Neural cell (in vitro differentiated cells): ENCODE data around the gene ESPNL. TPM values are rescaled to one million over a fixed set of nuclear protein-coding genes. Genes with fewer than 3 reads are reported as not detected.

Experiments
- H2AFZ ChIP-seq: fragments of 200-600, 300-800 bp; sonication (generic), shearing (Covaris generic); 2 replicates; pipeline ENCODE4 v1.6.0; 2014; ENCODE audit warnings: low read depth, mild to moderate bottlenecking, antibody characterized with exemption, low read length, moderate library complexity
- H3F3A ChIP-seq: fragments of 200-600 bp; shearing (Covaris generic); 2 replicates; pipeline ENCODE4 v1.6.1; 2016; ENCODE audit warnings: mild to moderate bottlenecking, moderate library complexity, mixed read lengths, antibody characterized with exemption, low read length; ENCODE audit not compliant: insufficient read depth, poor library complexity, severe bottlenecking
- H3K27ac ChIP-seq: fragments of 200-600, 300-800 bp; sonication (generic), shearing (Covaris generic); 2 replicates; pipeline ENCODE4 v1.5.1; 2014; ENCODE audit warnings: mild to moderate bottlenecking, low read length, moderate library complexity
- H3K27me3 ChIP-seq: fragments of 300-800, 200-600 bp; sonication (generic), shearing (Covaris generic); 2 replicates; pipeline ENCODE4 v1.6.0; 2014; ENCODE audit warnings: mild to moderate bottlenecking, low read depth, low read length, moderate library complexity; ENCODE audit not compliant: insufficient read depth
- H3K36me3 ChIP-seq: fragments of 300-800, 200-600 bp; sonication (generic), shearing (Covaris generic); 2 replicates; pipeline ENCODE4 v1.5.1; 2014; ENCODE audit warnings: mild to moderate bottlenecking, antibody characterized with exemption, low read length, moderate library complexity; ENCODE audit not compliant: insufficient read depth
- H3K4me2 ChIP-seq: fragments of 300-800, 200-600 bp; sonication (generic), shearing (Covaris generic); 2 replicates; pipeline ENCODE4 v1.6.0; 2014; ENCODE audit warnings: mild to moderate bottlenecking, low read length
- H3K4me3 ChIP-seq: fragments of 300-800, 200-600 bp; sonication (generic), shearing (Covaris generic); 2 replicates; pipeline ENCODE4 v1.5.1; 2014; ENCODE audit warnings: mild to moderate bottlenecking, low read length, moderate library complexity
- H3K79me2 ChIP-seq: fragments of 200-600 bp; shearing (Covaris generic); replicated peaks from 2 replicates; pipeline ENCODE4 v1.6.0; 2014; ENCODE audit warnings: mild to moderate bottlenecking, low read length, moderate library complexity; ENCODE audit not compliant: insufficient read depth
- H3K9ac ChIP-seq: fragments of 300-800, 200-600 bp; sonication (generic), shearing (Covaris generic); 2 replicates; pipeline ENCODE4 v1.6.1; 2016; ENCODE audit warnings: mild to moderate bottlenecking, low read length, mixed read lengths
- H3K9me2 ChIP-seq: fragments of 200-600 bp; shearing (Covaris generic); 2 replicates; pipeline ENCODE4 v1.6.1; 2016; ENCODE audit warnings: mild to moderate bottlenecking, low read length, mixed read lengths; ENCODE audit not compliant: insufficient read depth
- H3K9me3 ChIP-seq: fragments of 200-600, 300-800 bp; sonication (generic), shearing (Covaris generic); 2 replicates; pipeline ENCODE4 v1.6.1; 2016; ENCODE audit warnings: mild to moderate bottlenecking, mixed run types, low read length, moderate library complexity, mixed read lengths
- H4K20me1 ChIP-seq: fragments of 200-600 bp; shearing (Covaris generic); 2 replicates; pipeline ENCODE4 v1.6.1; 2016; ENCODE audit warnings: mild to moderate bottlenecking, mixed run types; ENCODE audit not compliant: insufficient read depth
- EP300 ChIP-seq: fragments of 450-650 bp; conservative IDR thresholded peaks from 2 replicates; pipeline ENCODE4 v1.6.1; 2014; ENCODE audit warnings: antibody characterized with exemption, mild to moderate bottlenecking, moderate library complexity; ENCODE audit not compliant: poor library complexity, severe bottlenecking
- EZH2 ChIP-seq: fragments of 200-600, 300-800 bp; shearing (Covaris generic), sonication (generic); IDR thresholded peaks from 2 replicates; pipeline ENCODE4 v1.6.1; 2014; ENCODE audit warnings: antibody characterized with exemption, low read length, borderline replicate concordance, mild to moderate bottlenecking; ENCODE audit not compliant: insufficient read depth, poor library complexity, severe bottlenecking
- MXI1 ChIP-seq: fragments of 450-650 bp; conservative IDR thresholded peaks from 2 replicates; pipeline ENCODE4 v1.6.1; 2014; ENCODE audit warnings: antibody characterized with exemption, mild to moderate bottlenecking; ENCODE audit not compliant: poor library complexity, severe bottlenecking
- POLR2AphosphoS5 ChIP-seq: IDR thresholded peaks from 2 replicates; pipeline ENCODE4 v1.6.1; 2012
- RAD21 ChIP-seq: fragments of 450-650 bp; conservative IDR thresholded peaks from 2 replicates; pipeline ENCODE4 v1.6.1; 2014; ENCODE audit warnings: antibody characterized with exemption, mild to moderate bottlenecking, moderate library complexity
- REST ChIP-seq: IDR thresholded peaks from 2 replicates; pipeline ENCODE4 v1.6.1; 2012; ENCODE audit warnings: borderline replicate concordance
- SMC3 ChIP-seq: fragments of 450-650 bp; conservative IDR thresholded peaks from 2 replicates; pipeline ENCODE4 v1.6.1; 2014; ENCODE audit warnings: antibody characterized with exemption, mild to moderate bottlenecking, moderate library complexity; ENCODE audit not compliant: poor library complexity
- TAF1 ChIP-seq: IDR thresholded peaks from 2 replicates; pipeline ENCODE4 v1.6.1; 2012; ENCODE audit warnings: low read depth
- polyA plus RNA-seq: library from polyadenylated mRNA; depleted of rRNA; stranded (reverse); fragments of >200 nt; gene quantifications from 2 replicates; pipeline ENCODE4 v1.2.3, GENCODE V29; 2014
- TF ChIP-seq, protein P1 (sequence below): fragments of 450-650 bp; IDR thresholded peaks from 2 replicates; pipeline ENCODE4 v1.5.1; 2014; ENCODE audit warnings: antibody characterized with exemption, mild to moderate bottlenecking, moderate library complexity; ENCODE audit not compliant: poor library complexity, severe bottlenecking

ESPNL gene
- polyA plus RNA-seq, 1 donor from 2014 or later = 0.69 TPM

DNA sequence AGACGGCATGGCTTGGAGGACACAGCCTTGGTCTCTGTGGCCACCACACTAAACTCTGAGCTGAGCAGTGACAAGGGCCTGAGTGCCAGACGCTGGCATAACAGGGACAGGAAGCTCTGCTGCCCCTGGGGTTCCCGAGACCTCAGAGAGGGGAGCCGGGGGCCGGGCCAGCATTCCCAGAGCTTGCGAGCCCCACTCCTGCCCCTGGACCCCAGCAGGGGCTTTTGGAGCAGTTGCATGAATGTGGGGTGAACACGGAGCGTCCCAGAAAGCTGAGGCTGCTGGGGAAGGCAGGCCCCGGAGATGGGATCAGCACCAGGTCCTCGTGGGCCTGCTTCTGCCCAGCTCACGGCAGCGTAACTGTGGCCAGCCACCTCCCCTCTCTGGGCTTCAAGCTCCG, 51.1 kb downstream of the ESPNL start:
- Histone ChIP-seq H3K27me3 (no peaks in the 10 kb centered on the region), H3K4me3 (no peak overlapping the region), H3K4me2 (no peak overlapping the region), H4K20me1 (no peaks in the 10 kb centered on the region), H3K36me3 (no peaks in the 10 kb centered on the region), H3K9ac (no peak overlapping the region), H2AFZ (no peak overlapping the region), H3K79me2 (no peaks in the 10 kb centered on the region), H3K9me2 (no peaks in the 10 kb centered on the region), H3K27ac (no peak overlapping the region), H3F3A (no peaks in the 10 kb centered on the region), H3K9me3 (no peaks in the 10 kb centered on the region)
- TF ChIP-seq POLR2AphosphoS5 (no peak), RAD21 (no peak), SMC3 (no peak), REST (no peak), TAF1 (no peak)
- TF ChIP-seq, protein P1, sequence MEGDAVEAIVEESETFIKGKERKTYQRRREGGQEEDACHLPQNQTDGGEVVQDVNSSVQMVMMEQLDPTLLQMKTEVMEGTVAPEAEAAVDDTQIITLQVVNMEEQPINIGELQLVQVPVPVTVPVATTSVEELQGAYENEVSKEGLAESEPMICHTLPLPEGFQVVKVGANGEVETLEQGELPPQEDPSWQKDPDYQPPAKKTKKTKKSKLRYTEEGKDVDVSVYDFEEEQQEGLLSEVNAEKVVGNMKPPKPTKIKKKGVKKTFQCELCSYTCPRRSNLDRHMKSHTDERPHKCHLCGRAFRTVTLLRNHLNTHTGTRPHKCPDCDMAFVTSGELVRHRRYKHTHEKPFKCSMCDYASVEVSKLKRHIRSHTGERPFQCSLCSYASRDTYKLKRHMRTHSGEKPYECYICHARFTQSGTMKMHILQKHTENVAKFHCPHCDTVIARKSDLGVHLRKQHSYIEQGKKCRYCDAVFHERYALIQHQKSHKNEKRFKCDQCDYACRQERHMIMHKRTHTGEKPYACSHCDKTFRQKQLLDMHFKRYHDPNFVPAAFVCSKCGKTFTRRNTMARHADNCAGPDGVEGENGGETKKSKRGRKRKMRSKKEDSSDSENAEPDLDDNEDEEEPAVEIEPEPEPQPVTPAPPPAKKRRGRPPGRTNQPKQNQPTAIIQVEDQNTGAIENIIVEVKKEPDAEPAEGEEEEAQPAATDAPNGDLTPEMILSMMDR = no peak

- Histone ChIP-seq H3K9me2 (no peaks in the 10 kb centered on the region), H3K36me3 (no peaks in the 10 kb centered on the region), H3K9ac (no peak overlapping the region), H3K9me3 (no peaks in the 10 kb centered on the region), H3K4me3 (no peak overlapping the region), H2AFZ (no peak overlapping the region), H4K20me1 (no peaks in the 10 kb centered on the region), H3K27ac (no peak overlapping the region), H3K79me2 (no peaks in the 10 kb centered on the region), H3K4me2 (no peak overlapping the region), H3K27me3 (no peaks in the 10 kb centered on the region), H3F3A (no peaks in the 10 kb centered on the region)
- no peak for TF ChIP-seq TAF1
- no peak for TF ChIP-seq EP300
- no peak for TF ChIP-seq MXI1
- no peak for TF ChIP-seq EZH2
- TF ChIP-seq REST = no peak
- TF ChIP-seq RAD21 = no peak
- TF ChIP-seq, protein P1 = no peak
- no peak for TF ChIP-seq SMC3
- TF ChIP-seq POLR2AphosphoS5 = no peak
These were observed 51.6 kb downstream of the ESPNL start for GRCh38 chr2:238151628-238152235.
